ENCODE data around the gene UBL7.

UBL7 gene

DNA sequence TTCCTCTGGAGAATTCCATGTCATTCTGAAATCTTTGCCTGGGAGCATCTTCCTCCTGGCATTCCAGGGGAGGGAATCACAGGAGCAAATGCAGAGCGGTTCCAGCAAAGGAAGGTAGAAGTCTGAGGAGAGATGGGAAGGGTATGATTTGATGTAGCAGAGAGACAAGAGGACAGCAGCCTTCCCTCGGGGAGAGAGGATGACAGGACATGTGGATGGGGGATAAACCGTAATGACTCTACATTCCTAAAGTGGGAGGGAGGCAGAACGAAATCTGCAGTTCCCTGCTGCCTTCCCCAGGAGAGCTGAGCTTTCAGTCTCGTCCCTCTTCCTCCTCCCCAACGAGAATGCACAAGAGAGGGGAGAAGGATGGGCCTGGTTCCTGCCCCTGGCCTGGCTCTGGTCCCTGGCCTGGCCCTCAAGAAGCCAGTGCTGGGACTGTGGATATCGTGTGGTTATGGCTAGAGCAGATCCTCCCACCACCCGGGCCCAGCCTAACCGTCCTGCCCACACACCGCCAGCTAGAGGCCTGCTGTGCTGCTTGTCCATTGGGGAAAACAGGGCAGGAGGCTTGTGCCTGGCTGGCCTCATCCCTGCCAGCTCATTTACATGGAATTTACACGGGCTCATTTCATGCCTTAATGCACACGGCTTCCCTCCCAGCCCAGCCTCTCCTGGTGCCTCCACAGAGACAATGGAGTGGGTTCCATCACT lies 53.8 kb downstream of the UBL7 start:
- DNase-seq (ENCODE audit: low spot score): no peak

DNA sequence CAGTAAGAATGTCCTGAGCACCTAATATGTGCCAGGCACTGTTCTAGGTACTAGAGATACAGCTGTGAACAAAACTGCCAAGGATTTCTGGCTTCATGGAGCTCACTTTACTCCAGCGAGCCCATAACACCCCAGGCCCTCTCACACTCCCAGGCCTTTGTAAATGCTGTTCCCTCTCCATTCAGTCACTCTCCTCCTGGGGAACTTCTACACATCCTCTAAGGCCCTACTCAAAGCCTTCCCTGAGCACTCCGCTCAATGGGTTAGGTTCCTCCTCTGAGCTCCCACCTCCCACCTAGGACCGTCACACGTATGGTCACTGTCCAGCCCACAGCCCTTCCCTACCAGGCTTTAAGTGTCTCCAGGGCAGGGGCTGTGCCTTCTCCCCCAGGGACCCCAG lies 54.4 kb downstream of the UBL7 start:
- no peak for DNase-seq (ENCODE audit: low spot score)

DNA sequence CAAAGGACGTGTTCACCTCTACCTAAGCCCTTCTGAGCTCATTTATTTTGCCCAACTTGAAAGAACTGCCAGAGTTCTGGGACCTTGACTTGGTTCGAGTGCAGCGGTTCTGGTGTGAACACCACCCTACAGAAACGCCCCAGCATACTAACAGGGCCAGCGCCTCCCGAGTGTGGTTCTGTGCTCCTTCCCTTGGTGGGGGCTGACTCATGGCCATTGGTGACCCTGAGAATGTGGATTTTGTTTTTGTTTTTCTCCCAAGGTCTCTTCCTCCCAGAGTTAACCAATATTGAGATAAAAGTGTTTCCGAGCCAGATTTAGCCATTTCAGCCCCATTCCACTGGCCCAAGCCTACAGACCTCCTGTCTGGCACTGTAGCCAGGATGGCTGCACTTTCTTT lies 55.1 kb downstream of the UBL7 start:
- DNase-seq (ENCODE audit: low spot score): no peak

DNA sequence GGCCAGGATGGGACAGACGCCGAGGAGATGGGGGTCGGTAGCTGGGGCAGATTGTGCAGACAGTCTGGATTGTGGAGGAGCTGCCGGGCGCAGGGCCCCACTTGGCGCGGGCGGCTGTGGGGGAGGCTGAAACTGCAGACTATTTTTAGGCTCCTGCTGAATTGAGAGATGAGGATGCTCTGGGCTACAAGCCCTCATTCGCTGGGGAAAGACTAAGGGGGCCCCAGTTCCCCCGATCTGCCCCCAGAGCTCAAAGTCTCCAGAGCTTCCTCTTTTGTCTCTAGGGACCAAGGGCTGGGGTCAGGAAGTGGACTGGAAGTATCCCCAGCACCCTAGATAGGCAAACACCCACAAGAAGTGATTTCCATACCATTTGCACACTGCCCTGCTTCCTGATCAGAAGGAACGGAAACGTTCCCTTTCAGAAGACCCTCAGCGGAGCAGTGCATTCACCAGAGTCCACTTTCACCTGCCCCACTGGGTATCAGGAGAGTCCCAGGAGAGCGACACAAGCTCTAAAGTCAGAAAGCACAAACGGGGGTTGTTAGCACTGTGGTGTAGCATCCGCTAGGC lies 56.9 kb downstream of the UBL7 start:
- DNase-seq (ENCODE audit: low spot score): peak; percentile 52

DNA sequence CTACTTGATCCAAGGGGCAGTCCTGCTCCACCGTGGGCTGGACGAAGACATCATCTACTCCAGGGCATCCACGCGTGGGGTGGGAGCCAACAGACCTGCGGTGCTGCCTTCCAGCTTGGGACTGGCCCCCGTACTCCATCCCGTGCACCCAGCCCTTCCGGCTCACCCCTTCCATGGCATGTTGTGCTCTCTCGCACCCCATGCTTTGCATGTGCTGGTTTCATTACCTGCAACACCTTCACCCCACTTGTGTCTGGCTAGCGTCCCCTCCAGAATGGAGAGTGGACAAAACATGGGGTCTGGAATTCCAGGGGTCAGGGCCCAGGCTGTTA lies 57.4 kb downstream of the UBL7 start:
- DNase-seq (ENCODE audit: low spot score): no peak

DNA sequence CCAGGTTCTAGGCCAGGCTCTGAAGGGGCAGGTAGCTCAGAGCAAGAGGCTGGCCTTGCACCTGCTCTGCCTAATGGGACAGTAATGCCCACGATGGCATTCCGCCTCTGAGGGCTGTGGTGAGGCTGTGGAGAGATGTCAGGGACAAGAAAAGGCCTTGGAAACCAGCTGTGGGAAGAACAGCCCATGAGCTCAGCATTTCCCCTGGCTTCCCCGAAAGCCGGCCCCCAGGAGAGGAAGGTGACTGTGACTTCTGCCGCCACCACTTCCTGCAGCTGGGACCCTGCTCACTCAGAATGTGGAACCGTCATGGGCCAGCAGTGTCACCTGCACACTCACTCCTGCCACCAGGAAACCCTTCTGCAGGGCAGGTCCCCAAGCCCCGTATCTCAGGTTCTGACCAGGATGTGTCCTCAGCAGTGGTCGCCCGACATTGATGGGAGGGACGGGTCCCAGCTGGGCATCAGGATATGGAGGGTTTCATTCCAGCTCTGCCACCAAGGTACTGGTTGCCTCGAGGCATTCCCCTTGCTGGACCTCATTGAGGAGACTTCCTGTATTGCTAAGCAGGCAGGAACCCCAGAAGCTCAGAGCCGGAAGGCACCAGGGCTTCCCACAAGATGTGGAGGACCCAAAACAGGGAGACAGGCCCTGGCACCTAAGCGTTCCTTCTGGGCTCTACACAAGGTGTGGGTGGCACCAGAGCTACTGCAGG lies 57.9 kb downstream of the UBL7 start:
- DNase-seq (ENCODE audit: low spot score): no peak

DNA sequence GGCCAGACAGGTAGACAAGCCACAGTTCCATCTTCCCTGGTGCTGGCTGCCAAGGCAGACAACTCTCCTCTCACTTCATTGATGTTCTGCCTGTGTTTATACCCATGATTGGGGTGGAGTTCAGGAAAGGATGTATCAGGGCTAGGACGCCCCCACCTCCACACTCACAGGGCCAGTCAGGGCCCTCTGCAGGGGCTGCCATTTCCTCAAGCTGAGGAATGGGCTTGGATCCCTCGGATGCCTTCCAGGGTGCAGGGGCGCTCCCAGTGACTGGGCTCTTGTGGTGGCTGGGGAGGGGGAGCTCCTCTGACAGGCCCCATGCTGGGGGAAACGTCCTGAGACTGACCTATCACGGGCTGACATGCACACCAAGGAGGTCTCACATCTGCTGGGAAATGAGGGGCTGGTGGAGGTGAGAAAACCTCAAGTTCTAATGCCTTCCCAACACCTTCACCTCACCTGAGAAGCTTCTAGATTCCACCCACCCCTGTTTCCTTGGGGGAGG lies 58.6 kb downstream of the UBL7 start:
- DNase-seq (ENCODE audit: low spot score): no peak

DNA sequence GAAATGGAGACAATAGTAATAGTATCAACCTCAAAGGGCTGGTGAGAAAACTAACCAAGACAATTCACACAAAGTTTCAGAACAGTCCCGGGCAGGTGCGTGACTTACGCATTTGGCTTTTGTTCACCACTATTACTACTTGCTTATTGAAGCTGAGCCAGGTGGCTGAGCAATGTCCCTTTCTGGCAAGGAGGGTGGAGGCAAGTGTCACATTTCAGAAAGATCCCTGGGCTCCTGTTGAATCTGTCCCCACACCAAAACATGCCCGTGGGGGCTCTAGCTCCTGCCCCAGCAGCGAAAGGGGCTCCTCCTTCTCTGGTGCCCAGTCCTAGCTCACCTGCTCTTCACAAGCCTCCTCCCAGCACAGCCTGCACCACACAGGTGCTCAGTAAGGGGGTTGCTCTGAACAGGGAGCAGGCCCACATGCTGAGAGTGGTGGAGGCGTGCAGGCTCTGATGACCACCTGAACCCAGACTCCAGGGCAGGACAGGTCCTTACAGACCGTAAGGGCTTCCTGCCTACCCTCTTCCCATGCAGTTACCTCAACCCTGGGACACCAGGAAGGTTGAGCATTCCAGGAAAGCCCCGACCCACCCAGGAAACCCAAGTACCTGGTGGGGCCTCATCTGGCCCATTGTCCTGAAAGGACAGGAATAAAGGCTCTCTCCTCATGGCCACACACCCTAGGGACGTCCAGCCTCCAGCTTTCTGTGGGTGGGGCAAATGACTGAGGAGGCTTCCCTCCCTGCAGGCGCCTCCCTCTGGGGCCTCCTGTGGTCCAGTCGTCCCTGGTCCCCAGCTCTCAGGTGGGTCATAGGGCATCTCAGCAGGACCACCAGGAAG lies 59.8 kb downstream of the UBL7 start:
- DNase-seq (ENCODE audit: low spot score): no peak

DNA sequence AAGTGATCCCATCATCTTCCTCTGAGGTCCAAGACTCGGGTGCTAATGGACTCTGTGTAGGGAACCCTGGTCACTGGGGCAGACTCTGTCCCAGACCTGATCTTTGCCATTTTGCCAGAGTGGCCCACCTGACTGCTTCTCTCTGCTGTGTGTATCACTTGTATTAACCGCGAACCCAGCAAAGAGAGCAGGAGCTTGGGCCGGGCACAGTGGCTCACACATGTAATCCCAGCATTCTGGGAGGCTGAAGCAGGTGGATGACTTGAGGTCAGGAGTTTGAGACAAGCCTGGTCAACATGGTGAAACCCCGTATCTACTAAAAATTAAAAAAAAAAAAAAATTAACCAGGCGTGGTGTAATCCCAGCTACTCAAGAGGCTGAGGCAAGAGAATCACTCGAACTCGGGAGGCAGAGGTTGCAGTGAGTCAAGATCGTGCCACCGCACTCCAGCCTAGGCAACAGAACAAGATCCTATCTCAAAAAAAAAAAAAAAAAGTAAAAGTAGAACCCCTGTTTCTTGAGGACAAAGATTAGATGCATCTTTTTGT lies 60.6 kb downstream of the UBL7 start:
- DNase-seq (ENCODE audit: low spot score): no peak

DNA sequence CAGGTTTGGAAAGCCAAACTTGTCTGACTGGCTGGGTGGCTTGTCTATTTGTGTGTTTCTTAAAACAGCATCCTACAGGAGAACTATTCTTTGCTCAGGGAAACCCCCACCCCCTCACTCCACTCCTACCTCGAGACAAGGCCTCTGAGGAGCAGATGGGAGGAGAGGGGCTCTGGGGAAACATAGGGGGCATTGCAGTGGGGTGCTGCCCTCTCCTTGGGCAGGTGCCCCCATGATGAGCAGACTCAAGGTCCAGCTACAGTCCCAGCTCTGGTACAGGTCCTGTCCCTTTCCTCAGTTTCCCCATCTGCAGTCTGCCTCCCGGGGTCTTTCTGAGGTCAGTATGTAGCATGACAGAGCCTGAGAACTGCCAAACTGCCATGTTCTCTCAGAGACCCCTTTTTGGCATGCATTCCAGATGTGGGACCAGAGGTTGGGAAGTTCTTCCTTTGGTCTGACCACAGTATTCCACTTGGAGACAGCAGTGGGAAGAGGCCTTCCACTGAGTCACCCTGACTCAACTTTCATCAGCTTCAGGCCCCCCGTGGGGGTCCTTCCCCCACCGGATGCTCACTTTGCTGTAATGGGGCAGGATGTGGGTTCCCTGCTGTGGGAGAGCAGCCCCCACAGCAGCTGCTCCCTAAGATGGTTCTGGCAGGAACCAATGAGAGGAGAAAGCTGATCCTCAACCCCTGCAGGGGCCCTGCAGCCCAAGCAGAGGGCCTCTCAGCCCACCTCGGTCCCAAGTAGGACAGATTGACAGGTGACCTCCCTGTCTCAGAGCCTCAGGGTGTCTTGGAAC lies 61.2 kb downstream of the UBL7 start:
- no peak for DNase-seq (ENCODE audit: low spot score)

DNA sequence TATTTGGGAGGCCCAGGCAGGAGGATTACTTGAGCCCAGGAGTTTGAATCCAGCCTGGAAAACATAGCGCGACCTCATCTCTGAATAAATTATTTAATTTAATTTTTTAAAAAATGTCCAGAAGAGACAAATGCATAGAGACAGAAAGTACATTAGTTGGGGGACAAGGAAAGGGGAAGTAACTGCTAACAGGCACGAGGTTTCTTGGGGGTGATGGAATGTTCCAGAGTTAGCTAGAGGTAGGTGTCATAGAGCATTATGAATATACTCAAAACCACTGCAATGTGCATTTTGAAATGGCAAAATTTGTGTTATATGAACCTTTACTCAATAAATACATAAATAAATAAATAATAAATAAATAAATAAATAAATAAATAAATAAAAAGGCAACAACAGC lies 61.9 kb downstream of the UBL7 start:
- DNase-seq (ENCODE audit: low spot score): no peak

DNA sequence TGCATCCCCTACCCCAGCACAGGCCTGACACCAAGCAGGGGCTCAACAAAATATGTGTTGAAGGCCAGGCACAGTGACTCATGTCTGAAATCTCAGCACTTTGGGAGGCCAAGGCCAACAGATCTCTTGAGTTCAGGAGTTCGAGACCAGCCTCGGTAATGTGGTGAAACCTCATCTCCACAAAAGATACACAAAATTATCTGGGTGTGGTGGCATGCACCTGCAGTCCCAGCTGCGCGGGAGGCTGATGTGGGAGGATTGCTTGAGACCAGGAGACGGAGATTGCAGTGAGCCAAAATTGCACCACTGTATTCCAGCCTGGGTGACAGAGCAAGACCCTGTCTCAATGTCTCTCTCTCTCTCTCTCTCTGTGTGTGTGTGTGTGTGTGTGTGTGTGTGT lies 62.8 kb downstream of the UBL7 start:
- no peak for DNase-seq (ENCODE audit: low spot score)

DNA sequence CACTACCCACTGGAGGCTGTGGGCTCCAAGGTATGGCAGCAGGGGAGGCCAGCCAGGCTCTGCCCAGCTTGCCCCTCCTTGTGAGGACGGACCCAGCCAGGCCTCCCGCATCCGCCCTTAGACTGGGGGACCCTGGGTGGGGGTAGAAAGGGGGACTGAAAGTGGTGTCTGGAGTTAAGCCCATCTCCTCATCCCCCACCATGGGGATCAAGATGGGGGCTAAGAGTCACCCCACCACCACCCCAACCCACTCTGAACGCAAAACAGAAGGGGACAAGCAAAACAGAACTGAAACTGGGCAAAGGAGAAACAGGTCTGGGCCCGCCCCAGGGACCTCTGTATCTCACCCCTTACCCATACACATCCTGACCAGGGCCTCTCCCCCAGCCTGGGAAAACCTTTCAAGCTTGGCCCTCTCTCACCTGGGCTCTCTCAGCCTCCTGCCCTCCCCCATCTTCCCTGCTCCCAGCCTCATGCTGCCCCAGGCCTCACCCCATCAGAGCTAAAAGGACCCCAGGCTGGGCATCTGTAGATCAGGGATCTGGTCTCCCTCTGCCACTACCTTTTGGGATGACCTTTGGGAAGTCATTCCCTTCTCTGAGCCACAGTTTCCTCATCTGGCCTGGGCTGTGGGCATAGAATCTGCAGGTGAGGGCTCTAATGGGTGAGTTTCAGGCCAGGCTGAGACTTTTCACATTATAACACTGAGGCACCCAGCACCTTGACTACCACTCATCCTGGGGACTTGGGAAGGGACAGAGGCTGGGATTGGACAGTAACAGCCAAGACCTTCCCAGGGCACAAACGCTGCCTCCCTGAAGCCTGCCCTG lies 63.5 kb downstream of the UBL7 start:
- no peak for DNase-seq (ENCODE audit: low spot score)

DNA sequence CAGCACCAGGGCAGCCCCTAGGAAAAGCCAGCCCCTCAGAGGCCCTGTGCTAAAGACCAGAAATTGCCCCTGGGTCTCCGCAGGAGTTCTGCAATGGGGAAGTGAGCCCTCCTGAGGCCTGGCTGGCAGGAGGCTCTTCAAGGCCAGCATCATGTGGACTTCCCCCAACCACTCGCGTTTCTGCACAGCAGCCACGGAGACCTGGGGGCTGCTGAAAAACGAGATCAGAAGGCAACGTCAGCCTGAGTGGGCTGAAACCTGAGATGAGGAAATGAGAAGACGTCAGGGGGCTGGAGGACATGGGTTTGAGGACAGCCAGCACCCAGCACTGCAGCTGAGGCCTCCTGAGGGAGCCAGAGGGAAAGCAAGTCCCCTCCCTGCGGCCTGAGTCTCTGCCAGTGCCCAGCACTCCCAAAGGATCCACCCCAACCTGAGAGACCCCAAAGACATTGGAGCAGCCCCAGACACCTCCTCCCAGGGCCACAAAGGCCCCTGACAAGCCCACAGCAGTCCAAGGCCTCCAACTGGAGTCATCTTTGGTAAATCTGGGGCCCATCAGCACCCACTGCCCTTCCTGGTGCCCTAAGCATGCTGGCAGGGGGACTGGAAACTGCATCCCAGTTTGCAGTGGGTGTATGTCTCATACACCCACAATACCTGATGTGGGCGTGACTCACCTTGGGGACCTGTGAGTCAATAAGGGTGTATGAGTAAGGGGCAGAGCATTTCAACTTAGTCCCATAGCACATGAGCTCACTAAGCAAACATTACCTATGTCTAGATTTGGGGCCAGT lies 64.3 kb downstream of the UBL7 start:
- DNase-seq (ENCODE audit: low spot score): no peak

DNA sequence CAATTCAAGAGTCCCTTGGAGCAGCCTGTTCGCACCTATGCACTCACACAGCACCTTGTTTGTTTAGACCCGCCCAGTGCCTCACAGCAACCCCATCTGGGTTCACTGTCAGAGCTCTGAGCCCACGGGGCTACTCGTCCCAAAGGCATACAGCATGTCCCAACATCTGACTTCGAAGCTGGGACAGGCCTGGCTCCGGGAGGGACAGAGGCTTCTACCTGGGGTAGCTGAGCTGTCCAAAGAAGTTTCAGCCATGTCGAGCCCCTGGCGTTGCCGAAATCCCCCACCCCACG lies 64.9 kb downstream of the UBL7 start:
- DNase-seq (ENCODE audit: low spot score): no peak

Measured in putamen (tissue), 1 donor.